ENCODE data around the gene ABCF2. TPM values are rescaled to one million over a fixed set of nuclear protein-coding genes. Genes with fewer than 3 reads are reported as not detected.

ABCF2 gene
- total RNA-seq, 1 donor from 2014 or later = 24.5 TPM

DNA sequence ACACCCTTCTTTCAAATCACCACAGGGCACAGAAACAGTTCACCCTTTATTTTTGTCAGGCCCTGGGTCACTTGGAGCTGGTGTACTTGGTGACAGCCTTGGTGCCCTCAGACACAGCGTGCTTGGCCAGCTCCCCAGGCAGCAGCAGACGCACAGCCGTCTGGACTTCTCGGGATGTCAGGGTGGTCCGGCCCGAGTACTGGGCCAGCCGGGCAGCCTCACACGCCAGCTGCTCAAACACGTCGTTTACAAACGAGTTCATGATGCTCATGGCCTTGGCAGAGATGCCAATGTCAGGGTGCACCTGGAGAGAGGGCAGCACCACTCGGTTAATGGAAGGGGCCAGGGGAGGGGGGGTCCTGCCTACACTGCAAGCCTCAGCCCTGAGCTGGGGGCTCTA, 19.2 kb downstream of the ABCF2 start:
- DNase-seq (ENCODE audit: missing footprints) (no peak), ATAC-seq (no peak)
- intact Hi-C loops (cut with DNase I) = no loop called here

DNA sequence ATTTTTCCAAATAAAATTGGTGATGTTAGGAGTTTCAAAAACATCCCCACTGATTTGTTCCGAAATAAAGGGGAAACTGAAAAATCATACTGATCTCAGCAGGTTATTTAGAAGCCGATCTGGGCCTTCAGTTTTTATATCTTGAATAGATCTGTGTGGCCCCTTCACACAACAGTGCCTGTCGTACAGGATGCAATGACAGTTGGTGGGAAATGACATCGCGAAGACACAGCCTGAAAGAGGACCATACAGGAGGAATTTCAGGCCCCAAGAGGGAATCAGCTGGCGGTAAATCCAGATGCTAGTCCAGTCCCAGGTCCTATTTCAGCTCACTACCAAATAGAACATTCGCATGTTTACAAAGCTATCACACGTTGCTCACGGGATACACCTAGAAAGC, 19.7 kb downstream of the ABCF2 start:
- no peak for ATAC-seq
- intact Hi-C loops (cut with DNase I) = no loop called here
- DNase-seq (ENCODE audit: missing footprints) = no peak

DNA sequence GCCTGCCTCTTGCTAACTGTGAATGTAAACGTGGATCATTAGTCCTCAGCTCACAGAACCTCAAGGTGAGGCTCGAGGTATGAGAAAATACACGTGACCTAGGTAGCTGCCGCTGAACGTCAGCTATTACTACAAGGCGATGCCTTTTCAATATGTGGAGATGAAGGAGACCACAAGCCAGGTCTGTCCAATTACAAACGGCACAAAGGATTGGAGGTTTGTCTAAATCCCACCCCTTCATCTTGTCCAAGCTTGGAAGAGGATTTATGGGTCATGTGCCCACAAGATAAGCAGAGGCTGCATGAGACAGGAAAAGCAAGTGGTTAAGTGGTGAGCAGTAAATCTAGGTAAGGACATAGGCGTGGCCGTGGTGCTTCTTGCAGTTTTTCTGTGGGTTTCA, 20.1 kb downstream of the ABCF2 start:
- DNase-seq (ENCODE audit: missing footprints) (no peak), ATAC-seq (no peak)
- intact Hi-C loops (cut with DNase I) = no loop called here

DNA sequence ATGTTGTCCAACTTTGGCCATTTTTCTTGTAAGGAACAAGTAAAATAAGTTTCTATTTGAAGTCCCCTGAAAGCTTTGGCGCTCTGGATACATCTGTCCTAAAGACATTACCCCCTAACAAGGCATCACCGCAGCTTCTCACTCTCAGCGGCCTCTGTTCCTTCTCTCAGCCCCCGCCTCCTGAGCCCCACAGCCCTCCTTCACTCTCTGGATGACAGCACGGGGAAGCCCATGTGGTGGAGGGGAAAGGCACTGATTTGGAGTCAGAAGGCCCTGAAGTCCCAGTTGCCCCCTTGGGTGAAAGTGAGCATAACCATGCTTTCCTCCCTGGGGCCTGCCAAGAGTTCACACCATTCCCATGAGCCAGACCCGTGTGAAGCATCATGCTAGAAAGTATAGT, 21.3 kb downstream of the ABCF2 start:
- DNase-seq (ENCODE audit: missing footprints) (no peak), ATAC-seq (no peak)
- intact Hi-C loops (cut with DNase I) = no loop called here

DNA sequence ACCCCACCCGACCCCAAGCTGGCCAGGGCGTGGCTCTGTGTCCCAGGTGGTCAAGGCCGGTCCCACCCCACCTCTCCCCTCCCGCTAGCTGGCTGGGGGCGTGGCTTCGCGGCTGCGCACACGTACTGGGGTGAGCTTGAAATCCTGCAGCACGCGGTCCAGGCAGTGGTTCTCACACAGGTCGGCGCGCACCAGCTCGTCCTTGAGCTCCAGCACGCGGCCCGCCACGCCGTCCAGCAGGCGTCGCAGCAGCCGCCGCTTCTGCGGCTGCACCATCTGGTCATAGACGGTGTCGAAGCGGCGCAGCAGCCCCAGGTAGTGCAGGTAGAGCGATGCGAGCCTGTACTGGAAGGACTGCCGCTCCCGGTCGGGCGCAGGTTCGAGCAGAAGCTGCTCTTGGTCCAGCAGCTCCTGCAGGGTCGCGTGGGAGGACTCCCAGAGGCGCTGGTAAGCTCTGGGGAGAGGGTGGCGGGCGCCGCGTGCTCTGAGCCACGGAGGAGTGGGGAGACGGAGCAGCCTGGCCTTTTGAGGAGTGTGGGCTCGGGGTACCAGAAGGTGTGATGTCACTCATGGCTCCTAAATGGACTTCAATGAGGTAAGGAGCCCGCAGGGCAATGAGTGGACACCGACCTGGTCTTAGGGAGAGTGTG, 22.5 kb downstream of the ABCF2 start:
- DNase-seq (ENCODE audit: missing footprints) (no peak), ATAC-seq (no peak)
- intact Hi-C loops (cut with DNase I) = no loop called here

DNA sequence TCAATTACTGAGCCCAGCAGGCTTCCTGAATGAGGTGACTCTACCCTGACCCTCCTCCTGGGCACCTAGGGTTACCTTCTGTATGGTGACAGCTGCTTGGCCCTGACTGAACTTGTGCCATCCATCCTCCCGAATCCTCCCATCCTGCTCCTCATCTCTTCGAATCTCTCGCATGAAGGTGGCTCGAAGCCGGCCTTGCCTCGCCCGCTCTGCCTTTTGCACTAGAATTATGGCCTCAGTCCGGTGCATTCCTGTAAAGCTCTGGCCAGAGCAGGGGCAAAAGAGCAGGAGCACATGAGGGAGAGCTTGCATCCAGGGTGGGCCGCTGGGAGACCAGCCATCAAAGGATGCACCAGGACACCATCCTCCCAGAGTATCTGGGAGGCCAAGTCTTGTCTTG, 24.2 kb downstream of the ABCF2 start:
- ATAC-seq (no peak), DNase-seq (ENCODE audit: missing footprints) (no peak)
- intact Hi-C loops (cut with DNase I) = no loop called here

DNA sequence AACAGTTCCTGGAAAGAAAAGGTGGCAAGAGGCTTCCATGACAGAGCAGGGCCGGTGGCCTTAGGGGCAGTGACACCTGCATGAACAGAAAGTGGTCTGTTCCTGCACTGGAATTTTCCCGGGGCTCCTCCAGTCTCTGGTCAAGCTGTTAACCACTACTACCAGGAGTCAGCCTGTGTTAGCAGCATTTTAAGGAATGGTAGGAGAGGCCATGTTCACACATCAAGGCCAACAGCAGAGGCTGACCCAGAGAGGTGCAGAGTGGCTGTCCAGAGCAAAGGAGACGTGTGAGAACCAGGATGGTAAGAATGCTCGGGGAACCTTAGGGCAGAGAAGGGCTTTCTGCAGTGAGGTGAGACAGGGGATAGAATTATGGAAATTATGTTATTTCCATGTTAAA, 25.3 kb downstream of the ABCF2 start:
- no peak for ATAC-seq
- intact Hi-C loops (cut with DNase I) = no loop called here

DNA sequence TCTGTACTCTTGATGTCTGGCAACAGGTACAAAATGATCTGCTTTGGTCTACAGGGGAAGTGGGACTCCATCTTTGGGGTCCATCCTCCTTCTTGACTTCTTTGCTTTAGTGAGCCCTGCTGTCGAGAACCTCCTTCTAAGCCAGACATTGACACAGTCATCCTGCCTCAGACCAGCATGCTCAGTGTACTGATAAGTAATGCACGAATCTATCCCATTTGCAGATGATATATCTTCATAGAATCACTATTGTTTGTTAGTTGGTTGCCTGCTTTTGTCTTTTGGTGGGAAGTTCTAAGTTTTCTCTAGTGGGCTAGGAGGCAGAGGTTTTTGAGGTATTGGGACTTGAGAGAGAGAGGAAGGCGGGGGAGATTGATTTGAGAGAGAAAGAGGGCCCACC, 25.7 kb downstream of the ABCF2 start:
- intact Hi-C loops (cut with DNase I) = no loop called here
- DNase-seq (ENCODE audit: missing footprints) (no peak), ATAC-seq (no peak)

More for the DNA sequence above, 25.3 kb downstream of the ABCF2 start:
- DNase-seq (ENCODE audit: missing footprints) = no peak

DNA sequence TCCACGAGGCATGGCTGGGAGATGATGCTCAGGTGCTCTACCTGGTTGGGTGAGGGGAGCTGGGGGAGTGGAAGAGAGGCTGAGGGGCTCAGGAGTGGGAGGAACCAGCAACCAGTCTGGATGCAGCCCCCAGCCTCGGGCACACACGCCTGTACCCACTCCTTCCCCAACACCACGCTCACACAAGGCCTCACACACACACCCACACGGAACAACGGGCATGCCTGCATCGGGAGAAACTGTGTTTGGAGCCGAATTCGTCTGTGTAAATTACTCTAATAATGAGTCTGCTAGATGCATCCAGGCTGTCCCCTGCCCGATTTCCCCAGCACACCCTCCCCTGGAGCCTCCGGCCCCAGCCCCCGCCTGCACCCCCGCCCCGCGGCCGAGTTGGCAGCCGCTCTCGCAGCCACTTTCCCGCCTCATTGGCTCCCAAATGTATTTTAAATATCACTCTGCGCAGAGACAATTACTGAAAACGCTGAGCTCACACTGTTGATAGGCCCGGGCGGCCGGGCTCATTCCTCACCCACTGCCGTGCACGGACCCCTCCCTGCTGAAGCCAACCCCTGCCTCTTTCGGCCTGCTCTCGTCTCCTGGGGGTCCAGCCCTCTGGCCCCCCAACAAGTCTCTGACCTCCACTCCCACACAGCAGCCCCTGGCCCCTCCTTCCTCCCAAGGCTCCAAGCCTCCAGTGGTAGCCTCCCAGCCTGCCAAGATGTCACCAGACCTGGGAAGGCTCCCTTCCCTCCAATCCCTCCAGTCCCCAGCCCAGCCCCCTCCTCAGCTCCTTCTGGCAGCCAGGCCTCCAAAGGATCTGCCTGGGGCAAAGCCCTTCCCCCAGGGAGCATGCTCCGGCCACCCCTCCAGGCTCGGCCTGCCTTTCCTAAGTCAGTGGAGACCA, 27.8 kb downstream of the ABCF2 start:
- ATAC-seq (no peak), DNase-seq (ENCODE audit: missing footprints) (no peak)
- intact Hi-C loops (cut with DNase I) = no loop called here

DNA sequence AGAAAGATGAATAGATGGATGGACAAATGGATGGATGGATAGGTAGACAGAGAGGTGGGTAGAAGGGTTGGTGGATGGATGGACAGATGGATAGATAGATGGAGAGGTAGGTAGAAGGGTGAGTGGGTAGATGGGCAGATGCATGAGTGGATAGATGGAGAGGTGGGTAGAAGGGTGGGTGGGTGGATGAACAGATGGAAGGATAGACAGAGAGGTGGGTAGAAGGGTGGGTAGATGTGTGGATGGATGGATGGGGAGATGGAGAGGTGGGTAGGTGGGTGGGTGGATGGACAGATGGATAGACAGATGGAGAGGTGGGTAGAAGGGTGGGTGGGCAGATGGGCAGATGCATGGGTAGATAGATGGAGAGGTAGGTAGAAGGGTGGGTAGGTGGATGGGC, 29.1 kb downstream of the ABCF2 start:
- intact Hi-C loops (cut with DNase I) = no loop called here
- ATAC-seq = no peak
- no peak for DNase-seq (ENCODE audit: missing footprints)

DNA sequence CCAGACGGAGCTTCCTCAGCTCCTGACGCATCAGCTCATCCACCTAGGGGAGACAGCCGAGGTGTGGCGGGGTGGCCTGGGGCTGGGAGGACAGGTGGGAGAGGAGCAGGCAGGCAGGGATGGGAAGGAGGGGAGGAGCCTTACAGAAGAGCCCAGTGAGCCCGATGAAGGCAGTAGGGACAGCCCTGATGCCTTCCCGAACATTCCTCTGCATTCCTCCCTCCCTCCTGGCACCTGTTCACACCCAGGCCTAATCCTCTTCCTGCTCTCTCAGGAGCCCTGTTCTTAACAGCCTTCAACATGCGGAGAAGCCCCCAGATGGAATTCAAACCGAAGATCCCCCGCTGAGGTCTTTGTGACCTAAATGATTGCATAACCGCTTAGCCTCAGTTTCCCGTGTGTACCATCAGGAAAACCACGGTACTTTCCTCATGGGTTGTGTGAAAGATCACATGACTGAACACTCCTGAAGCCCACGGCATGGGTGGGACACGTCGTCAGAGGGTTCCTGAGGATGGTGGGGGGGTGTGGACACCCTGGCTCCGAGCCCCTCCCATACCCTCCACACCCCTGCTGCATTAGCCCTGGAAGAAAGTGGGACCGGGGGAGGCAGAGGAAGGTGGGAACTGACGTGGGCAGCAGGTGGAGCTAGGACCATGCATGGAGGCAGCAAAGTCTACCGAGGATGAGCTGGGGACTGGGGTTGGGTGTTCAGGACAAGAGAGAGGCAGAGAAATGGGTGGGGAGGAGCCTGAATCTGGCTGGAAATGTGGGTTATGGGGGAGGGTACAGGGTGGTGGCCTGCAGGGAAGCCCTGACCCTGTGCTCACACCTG, 31.2 kb downstream of the ABCF2 start:
- no peak for DNase-seq (ENCODE audit: missing footprints)
- ATAC-seq = no peak
- intact Hi-C loops (cut with DNase I) = no loop called here

DNA sequence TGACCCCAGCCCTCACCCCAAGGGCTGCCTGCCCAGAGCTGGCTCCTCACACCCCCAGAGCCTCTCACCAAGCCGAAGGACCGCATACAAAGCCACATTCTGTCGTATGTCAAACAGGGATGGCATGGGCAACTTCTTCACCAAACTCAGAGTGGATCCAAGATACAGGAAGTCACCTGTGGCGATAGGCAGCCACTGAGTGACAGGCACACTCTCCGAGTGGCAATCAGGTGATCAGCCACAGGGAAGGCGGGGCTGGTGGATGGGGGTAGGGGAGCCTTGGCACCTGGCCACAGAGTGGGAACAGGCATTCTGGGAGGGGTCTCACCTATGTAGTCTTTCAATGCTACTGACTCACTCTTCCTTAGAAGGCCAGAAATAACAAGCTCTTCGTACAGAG, 32.8 kb downstream of the ABCF2 start:
- no peak for ATAC-seq
- intact Hi-C loops (cut with DNase I) = no loop called here
- no peak for DNase-seq (ENCODE audit: missing footprints)

DNA sequence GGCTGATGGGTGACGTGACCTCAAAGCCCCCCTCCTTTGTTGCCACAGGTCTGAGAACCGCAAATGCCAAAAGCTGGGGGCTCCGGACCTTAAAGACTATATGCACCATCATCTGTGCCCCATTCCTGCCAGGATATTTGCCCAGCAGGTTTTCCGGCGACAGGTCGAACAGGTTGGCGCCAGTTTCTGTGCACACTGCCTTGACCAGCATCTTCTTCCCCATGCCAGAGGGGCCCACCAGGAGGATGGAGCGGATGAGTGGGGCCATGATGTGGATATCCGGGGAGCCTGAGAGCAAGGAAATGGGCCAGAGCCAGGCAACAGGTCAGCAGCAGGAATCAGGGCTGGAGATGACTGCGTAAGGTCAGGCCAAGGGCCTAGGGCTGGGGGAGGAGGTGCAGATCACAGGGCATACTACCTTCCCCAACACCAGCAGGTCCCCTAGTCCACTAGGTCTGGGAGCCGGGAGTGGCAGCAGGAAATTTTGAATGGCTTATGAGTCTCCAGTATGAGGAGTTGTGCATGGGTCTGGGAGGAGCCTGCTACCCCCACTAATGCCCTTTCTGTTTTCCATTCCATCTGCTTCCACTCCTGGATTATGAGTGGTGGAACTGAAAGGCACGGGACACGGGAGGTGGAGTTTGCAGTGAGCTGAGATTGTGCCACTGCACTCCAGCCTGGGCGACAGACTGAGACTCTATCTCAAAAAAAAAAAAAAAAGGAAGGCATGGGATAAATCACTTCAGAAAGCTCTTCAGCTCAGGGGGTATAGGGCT, 33.6 kb downstream of the ABCF2 start:
- no peak for ATAC-seq
- intact Hi-C loops (cut with DNase I) = no loop called here
- DNase-seq (ENCODE audit: missing footprints) = no peak

DNA sequence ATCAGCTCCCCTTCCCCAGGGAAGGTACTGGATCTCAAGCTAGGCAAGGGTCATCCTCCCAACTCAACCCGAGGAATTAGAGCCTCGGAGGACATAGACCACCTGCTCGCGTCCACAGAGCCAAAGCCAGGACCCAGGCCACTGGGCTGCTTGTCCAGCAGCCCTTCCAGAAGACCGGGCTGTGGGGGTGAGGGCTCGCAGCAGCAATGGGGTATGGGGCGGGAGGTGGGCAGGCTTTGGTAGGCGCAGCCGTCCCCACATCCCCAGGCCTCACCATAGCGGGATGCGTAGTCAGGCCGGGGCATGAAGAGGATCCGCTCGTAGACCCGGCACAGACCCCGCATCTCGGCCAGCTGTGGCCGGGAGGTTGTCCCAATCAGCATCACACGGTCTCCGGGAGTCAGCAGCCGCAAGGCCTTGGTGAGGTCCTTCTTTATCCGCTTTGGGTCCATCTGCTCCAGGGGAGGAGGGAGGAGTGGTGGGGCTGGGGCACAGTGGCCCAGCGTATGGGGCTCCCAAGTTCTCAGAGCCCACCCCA, 34.9 kb downstream of the ABCF2 start:
- ATAC-seq = no peak
- DNase-seq (ENCODE audit: missing footprints) = peak; percentile 60
- intact Hi-C loops (cut with DNase I) = no loop called here

DNA sequence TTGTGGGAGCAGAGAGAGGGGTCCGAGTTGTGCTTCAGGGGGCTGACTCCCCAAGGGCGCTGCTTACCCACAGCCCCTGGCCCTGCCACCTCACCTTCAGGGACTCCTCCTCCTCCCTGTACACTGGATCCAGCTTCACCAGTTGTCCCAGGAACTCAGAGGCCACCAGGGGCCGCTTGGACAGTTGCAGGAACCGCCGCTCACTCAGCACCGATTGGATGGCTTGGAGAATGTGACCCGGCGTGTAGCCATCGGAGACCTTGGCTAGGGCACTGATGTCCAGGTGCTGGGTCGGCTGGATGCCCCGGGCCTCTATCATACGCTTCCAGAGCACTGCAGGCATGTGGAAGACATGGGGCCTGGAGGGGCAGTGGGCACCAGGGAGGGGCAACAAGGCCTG, 35.5 kb downstream of the ABCF2 start:
- DNase-seq (ENCODE audit: missing footprints) (peak; percentile 42), ATAC-seq (no peak)
- intact Hi-C loops (cut with DNase I) = no loop called here

DNA sequence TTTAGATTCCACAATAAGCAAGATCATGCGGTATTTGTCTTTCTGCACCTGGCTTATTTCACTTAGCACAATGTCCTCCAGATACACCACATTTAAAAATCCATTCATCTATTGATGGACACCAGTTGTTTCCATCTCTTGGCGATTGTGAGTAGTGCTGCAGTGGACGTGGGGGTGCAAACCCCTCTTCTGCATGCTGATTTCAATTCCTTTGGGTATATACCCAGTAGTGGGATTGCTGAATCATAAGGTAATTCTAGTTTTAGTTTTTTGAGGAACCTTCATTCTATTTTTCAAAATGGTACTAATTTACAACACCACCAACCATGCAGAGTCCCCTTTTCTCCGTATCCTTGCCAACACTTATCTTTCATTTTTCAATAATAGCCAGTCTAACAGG, 38.0 kb downstream of the ABCF2 start:
- ATAC-seq = no peak
- intact Hi-C loops (cut with DNase I) = loop anchor here (5.0 kb wide), 1 partner anchor 53 kb away; no protein-coding TSS in a partner anchor
- DNase-seq (ENCODE audit: missing footprints) = no peak

DNA sequence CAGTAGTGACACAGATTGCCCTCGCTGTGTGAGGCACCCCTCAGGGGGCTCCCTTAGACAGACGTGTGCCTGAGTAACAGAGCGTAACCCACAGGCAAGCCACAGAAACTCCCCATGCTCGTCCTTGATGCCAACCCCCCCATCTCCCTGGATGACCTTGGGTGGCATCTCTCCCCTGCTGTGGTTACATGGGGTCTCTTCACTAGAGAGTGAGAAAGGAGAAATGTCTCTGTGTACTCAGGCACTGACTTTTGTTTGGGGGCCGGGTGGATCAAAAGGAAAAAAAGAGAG, 38.8 kb downstream of the ABCF2 start:
- ATAC-seq (no peak), DNase-seq (ENCODE audit: missing footprints) (peak; percentile 31)
- intact Hi-C loops (cut with DNase I) = loop anchor here (5.0 kb wide), 1 partner anchor 54 kb away; no protein-coding TSS in a partner anchor

DNA sequence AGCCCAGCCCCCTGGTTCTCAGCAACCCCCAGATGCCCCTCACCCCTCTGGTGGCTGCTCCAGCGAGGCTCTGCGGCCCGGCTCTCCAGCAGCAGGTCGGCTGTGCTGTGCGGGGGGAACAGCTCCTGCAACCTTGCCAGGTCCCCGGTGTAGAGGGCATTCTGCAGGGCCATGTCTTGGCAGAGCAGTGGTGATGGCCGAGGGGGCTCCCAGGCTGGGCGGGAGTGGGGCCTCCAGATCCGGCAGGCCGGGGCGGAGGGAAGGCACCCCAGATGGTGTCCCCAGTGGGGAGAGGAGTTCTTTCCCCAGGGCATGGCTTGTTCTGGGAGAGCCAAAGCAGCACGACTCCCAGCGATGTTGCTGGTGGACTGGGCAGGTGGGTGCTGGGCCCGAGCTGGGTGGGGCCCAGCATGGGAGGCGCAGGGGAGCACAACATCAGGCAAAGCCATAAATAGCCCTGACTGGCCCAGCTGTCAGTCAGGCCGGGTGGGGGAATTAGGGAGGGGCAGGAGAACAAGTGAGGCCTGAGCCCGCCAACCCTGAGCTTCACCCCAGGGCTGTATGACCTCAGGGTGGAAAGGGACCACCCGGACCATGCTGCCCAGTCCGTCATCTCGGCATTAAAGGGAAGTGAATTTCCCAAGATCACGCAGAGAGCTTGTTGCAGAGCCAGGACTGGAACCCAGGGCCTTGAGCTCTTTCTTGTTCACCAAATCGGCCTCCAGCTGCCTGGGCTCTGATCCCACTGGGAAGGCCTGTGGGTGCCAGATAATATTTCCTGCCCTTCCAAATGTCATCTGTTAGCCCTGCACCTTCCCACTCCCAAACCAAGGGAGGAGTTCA, 39.4 kb downstream of the ABCF2 start:
- DNase-seq (ENCODE audit: missing footprints) (peak; percentile 73), ATAC-seq (peak; percentile 90)
- intact Hi-C loops (cut with DNase I) = loop anchor here (2.0 to 5.0 kb wide), 2 partner anchors 39 to 55 kb away; partner anchors contain the start of gene ABCF2

All from Right ventricle myocardium inferior (tissue), 1 donor.